ENCODE results near the gene TATDN2. TPM values are rescaled to one million over a fixed set of nuclear protein-coding genes. Genes with fewer than 3 reads are reported as not detected.

TATDN2 gene
- total RNA-seq, 1 donor from 2014 or later = 76.8 TPM

- intact Hi-C loops (cut with micrococcal nuclease) = no loop called here
These were observed 13.6 kb upstream of the TATDN2 start for GRCh38 chr3:10234526-10235230.

GRCh38 chr3:10235551-10235950 is 12.7 kb upstream of the TATDN2 start:
- intact Hi-C loops (cut with micrococcal nuclease) = no loop called here

GRCh38 chr3:10238345-10239183 is 9.7 kb upstream of the TATDN2 start:
- intact Hi-C loops (cut with micrococcal nuclease) = loop anchor here (1.0 kb wide), 1 partner anchor 10 kb away; the partner anchor contains the start of gene TATDN2

GRCh38 chr3:10240799-10241198 is 7.5 kb upstream of the TATDN2 start:
- intact Hi-C loops (cut with micrococcal nuclease) = loop anchor here (10.0 kb wide), 1 partner anchor 256 kb away; the partner anchor contains the start of gene EMC3

GRCh38 chr3:10242182-10243065 is 5.8 kb upstream of the TATDN2 start:
- intact Hi-C loops (cut with micrococcal nuclease) = loop anchor here (1.0 to 10.0 kb wide), 3 partner anchors 14 to 258 kb away; partner anchors contain the start of gene EMC3

DNA sequence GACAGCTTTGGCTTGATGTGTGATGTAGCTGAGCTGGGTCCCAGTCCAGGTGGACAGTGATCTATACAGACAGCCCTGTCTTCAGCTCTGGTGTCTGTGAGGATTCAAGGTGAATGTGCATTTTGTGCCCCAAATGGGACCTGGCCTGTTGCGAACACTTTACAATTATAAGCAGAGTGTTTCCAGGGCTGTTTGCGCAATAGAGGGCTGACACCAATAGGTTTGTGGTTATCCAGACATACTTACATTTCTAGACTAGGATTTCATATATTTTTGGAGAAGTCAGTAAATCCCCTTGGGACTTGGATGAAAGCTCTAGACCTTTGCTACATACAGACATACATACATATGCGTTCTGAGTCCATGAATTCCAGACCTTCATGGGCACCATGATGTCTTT is 4.2 kb upstream of the TATDN2 start:
- intact Hi-C loops (cut with micrococcal nuclease) = loop anchor here (10.0 kb wide), 1 partner anchor 259 kb away; the partner anchor contains the start of gene EMC3

DNA sequence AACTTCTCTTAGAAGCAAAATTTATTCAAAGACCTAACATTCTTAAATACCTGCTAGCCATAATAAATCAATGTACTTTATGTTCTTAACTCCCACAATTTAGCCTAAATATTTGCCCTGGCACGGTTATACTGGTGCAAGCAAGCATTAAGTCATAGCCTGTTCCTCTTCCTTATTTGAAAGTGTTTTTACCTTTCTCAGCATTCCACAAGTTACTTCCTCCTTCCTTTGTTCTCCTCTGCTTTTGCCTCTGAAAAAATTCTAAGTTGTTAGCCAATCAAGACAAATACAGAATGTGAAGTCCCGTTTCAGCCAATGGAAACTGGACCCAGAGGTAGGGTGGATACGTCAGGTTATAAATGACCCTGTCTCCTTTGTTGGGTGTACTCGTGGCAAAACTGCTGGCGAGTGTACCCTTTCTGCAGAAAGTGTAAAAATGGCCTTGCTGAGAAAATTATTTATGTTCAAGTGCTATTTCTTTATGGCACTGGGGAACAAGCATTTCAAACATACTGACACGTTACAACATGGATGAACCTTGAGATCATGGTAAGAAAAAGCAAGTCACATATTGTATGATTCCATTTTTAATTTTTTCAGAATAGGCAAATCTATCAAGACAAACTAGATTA is 3.1 kb upstream of the TATDN2 start:
- intact Hi-C loops (cut with micrococcal nuclease) = loop anchor here (5.0 to 10.0 kb wide), 3 partner anchors 260 to 453 kb away; partner anchors contain the start of genes ARPC4, CRELD1, EMC3 and TADA3

- intact Hi-C loops (cut with micrococcal nuclease) = loop anchor here (1.0 to 10.0 kb wide), 14 partner anchors 9 to 851 kb away; partner anchors contain the start of genes ARPC4, BRK1, BRPF1 and CRELD1
These were observed 528 bp upstream of the TATDN2 start for GRCh38 chr3:10247679-10248183.

DNA sequence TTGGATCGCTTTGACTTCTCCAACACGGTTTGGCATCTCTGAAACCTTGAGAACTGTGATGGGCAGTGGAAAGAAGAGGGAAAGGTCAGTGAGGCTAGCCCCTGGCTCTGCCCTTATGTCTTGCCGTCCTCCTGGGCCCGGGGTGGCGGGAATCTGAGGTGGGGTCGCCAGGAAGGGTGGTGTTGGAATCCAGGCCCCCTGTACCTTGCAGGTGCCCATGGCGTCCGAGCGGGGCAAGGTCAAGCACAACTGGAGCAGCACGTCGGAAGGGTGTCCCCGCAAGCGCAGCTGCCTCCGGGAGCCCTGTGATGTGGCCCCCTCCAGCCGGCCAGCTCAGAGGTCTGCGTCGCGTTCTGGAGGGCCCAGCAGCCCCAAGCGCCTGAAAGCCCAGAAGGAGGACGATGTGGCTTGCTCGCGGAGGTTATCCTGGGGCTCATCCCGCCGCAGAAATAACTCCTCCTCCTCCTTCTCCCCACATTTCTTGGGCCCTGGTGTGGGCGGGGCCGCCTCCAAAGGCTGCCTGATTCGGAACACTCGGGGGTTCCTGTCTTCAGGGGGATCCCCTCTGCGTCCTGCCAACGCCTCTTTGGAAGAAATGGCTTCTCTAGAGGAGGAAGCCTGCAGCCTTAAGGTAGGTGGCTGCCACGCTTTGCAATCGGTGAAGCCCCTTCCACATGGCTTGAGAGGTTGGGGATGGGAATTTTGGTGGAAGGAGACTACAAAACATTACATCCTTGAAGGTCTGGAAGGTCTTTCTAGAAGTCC is 907 bp downstream of the TATDN2 start:
- intact Hi-C loops (cut with micrococcal nuclease) = loop anchor here (1.0 to 10.0 kb wide), 14 partner anchors 11 to 852 kb away; partner anchors contain the start of genes ARPC4, BRK1, BRPF1 and CRELD1

GRCh38 chr3:10249833-10250232 is 1.6 kb downstream of the TATDN2 start:
- intact Hi-C loops (cut with micrococcal nuclease) = loop anchor here (2.0 to 10.0 kb wide), 7 partner anchors 13 to 853 kb away; partner anchors contain the start of genes ARPC4, CRELD1, EMC3 and JAGN1

DNA sequence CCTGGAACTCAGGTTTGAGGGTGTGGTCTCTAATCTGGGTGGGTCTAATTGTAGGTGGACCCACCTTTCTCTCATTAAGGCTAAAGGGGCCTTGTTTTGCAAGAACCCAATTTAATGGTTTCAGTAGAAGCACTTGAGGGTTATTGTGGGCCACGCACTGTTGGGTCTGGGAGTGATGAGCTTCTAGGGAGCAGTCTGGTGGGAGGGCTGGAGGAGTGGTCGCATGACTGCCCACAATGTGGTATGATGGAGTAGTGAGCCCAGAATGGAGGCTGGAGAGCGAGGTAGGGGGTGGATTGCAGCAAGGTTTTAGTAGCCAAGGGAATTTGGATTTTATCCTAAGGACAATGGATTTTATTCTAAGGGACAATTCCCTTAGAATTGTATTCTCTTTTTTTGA is 2.7 kb downstream of the TATDN2 start:
- intact Hi-C loops (cut with micrococcal nuclease) = no loop called here

GRCh38 chr3:10253731-10254130 is 5.5 kb downstream of the TATDN2 start:
- intact Hi-C loops (cut with micrococcal nuclease) = no loop called here

GRCh38 chr3:10255835-10256234 is 7.6 kb downstream of the TATDN2 start:
- intact Hi-C loops (cut with micrococcal nuclease) = no loop called here

- intact Hi-C loops (cut with micrococcal nuclease) = no loop called here
These were observed 10.8 kb downstream of the TATDN2 start for GRCh38 chr3:10259036-10259435.

DNA sequence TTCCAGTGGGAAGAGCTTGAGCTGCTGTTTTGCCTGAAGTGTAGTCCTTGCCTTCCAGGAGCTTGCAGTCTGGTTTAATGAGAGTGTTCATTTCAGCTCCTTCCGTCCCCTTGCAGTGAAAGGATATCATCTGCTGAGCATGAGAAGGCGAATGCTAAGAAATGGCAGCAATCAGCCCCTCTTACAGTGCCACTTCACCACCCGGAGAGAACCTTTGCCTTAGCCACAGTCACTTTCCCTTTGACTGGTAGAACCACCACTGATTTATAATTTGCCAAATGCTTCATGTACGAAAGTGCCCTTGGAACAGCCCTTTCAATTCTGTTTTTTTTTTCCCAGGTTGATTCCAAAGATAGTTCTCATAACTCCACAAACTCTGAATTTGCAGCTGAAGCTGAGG is 11.5 kb downstream of the TATDN2 start:
- intact Hi-C loops (cut with micrococcal nuclease) = loop anchor here (5.0 kb wide), 2 partner anchors 32 to 327 kb away; partner anchors contain the start of gene CRELD1

GRCh38 chr3:10260211-10260701 is 12.0 kb downstream of the TATDN2 start:
- intact Hi-C loops (cut with micrococcal nuclease) = loop anchor here (5.0 kb wide), 2 partner anchors 33 to 328 kb away; partner anchors contain the start of gene CRELD1

- intact Hi-C loops (cut with micrococcal nuclease) = loop anchor here (2.0 to 5.0 kb wide), 3 partner anchors 13 to 330 kb away; partner anchors contain the start of genes CRELD1 and TATDN2
These were observed 13.8 kb downstream of the TATDN2 start for GRCh38 chr3:10262027-10262426.

- intact Hi-C loops (cut with micrococcal nuclease) = loop anchor here (2.0 to 5.0 kb wide), 3 partner anchors 15 to 332 kb away; partner anchors contain the start of genes CRELD1 and TATDN2
These were observed 15.5 kb downstream of the TATDN2 start for GRCh38 chr3:10263646-10264363.

All from T-helper 2 cell treated with Interferon-gamma antibody and Interleukin-4, amounts not matched to agents 100 ng/mL and 5 ng/mL, for 36 hours (primary cell).